Measurements from ENCODE around the gene ST14.
A peak's percentile ranks its signal among the peaks of the same experiment; 100 is the strongest.
"Not testable (repeated sequence)": the region's sequence is repeated elsewhere in the genome, so short reads cannot be mapped to it uniquely, and the experiment has no call there.

The ST14 gene

DNA sequence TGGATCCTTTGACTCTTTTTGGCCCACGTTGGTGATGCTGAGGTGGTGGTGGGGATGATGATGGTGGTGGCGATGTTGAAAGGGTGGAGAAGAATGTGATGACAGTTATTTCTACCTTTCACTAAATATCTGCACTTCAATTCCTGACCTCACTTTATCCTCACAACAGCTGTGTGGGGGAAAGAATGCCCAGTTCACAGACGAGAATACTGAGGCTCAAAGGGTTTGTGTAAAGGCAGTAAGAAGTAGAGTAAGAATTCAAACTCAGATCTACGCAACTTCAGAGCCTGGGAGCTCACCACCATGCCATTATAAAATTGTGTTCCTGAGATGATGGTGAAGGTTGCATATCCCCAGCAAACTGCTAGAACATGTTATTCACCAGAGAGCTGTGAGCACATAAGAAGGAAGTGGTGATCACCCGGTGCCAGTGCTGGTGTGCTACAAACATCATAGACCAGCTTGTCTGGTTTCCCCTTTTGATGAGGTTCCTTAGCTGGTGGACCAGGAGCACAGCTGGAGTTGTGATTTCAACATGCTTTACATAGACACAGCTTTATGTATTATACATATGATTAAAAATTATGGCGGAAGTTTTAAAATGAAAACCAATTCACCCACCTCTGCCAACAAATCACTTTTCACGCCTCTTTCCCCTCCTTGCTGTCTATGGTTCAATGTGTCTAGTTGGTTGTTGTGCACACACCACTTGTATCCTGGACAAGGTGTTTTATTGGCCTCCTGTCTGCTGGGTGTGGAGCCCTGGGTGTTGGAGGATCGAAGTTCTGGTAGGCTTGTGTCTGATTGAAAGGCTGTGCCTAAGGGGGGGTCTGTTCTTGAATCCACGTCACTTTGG lies 6.2 kb downstream of the ST14 start:
- no peak for DNase-seq

DNA sequence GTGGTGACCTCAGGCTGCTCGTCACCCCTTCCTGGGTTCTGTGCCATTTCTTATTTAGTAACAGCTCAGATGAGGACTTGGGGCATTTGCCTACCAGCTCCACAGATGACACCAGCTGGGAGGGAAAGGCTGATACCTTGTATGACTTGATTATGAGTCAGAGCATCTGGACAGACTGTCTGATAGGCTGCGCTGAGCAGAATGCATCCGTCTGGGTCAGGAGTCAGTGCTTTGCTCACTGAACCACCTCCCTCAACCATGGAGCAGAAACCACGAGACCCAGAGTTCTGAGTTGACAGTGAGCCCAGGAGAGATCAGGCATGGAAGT lies 6.8 kb downstream of the ST14 start:
- DNase-seq = peak; percentile 71

DNA sequence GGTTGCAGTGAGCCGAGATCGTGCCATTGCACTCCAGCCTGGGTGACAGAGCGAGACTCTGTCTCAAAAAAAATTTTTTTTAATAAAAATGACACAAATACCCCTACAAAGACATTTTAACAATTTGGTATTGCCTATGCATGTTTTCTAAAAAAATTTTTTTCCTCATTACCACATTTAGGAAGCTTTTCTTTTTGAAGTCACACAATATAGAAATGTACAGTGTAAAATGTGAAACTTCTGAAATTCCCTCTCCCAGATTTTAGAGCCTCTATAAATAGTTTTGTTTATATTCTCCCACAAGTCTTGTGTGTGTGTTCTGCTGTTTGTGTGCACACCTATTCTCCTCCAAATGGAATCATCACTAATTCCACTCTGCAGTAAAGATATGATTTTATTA lies 7.6 kb downstream of the ST14 start:
- no peak for DNase-seq

DNA sequence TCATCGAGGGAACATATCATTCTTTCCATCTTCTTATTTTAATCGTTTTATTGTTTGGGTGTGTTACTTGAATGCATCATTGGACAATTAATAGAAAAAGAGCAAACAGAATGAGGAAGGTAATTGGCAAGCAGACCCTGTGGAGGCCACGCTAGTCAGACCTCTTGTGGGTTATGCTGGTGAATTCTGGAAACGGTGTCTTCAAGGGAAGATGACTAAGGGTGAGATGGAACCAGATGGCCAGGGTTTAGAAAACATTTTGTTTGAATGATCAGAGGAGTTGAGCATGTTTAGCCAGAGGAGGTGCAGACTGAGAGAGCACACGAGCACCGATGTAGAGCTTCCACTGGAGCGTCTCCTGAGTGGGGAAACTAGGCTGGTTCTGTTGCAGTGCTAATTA lies 8.5 kb downstream of the ST14 start:
- no peak for DNase-seq

DNA sequence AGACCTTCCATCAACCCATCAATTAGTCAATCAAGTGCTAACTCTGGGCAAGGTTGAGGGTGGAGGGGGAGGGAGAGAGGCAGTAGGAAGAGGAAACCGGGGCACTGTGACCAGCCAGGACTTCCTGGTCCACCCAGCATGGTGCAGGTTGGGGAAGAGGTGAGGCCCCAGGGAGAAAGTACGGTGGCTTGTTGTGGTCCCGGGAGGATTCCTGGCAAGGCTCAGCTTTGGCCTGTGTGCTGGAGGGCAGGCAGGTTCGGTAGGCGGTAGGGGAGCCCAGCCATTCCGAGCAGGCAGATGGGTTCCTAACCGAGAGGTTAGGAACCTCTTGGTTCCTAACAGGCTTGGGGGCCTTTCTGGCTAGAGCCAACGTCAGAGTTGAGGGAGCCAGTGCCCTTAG lies 10.8 kb downstream of the ST14 start:
- no peak for DNase-seq

DNA sequence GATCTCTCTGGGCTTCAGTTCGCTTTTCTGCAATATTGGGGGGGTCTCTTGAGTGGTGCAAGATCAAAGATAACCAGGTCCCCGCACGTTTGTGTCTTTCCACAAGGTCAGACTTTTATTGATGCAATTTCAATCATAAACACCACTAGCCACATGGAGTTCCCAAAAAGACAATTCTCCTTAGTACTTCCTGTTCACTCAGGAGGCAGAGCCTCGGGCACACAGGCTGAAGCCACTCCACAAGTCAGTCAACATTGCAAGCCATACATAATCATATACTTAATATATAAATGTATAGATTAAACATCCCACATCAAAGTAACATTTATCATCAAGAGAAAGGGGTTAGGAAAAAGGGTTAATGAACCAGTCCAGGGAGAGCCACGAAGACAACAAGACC lies 12.0 kb downstream of the ST14 start:
- DNase-seq = no peak

DNA sequence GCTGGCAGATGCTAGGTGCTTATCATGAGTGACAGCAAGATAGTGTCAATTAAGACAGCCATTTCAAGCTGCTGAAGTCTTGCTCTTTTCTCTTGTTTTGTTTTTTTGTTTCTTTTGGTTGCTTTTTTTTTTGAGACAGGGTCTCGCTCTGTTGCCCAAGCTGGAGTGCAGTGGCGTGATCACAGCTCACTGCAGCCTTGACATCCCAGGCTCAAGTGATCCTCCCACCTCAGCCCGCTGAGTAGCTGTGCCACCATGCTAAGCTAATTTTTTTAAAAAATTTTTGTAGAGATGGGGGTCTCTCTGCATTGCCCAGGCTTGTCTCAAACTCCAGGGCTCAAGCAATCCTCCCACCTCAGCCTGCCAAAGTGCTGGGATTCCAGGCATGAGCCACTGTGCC lies 12.4 kb downstream of the ST14 start:
- not testable (repeated sequence) for DNase-seq

DNA sequence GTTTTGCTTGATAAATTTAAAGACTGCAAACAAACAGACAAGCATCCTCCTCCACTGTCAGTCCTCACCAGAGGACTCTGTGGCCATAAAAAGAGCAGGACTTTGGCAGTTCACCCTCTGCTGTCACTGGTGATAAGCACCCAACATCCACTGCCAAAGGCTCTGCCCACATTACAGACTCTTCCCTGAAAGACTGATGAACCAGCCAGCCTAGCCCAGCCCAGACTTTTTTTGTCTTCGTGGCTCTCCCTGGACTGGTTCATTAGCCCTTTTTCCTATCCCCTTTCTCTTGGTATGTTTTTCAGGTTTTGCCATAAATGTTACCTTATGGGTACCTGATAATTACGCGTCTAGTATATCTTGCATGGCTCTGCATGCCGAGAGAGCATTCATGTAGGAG lies 15.1 kb downstream of the ST14 start:
- no peak for DNase-seq

DNA sequence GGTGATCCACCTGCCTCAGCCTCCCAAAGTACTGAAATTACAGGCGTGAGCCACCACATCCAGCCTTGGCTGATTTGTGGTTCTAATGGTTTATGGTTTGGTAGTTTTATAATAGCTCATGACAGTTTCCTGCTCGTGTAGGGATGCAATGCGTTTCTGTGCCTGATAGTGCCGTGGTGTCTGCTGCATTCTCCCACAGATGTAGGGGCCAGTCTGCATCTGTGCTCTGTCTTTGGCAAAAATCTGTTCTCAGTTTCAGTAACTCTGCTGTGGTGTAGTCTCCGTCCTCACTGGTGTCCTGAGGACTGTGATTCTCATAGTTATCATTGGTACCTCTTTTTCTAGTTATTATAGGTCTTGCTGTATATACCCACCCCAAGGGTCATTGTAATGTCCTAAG lies 16.3 kb downstream of the ST14 start:
- no peak for DNase-seq

DNA sequence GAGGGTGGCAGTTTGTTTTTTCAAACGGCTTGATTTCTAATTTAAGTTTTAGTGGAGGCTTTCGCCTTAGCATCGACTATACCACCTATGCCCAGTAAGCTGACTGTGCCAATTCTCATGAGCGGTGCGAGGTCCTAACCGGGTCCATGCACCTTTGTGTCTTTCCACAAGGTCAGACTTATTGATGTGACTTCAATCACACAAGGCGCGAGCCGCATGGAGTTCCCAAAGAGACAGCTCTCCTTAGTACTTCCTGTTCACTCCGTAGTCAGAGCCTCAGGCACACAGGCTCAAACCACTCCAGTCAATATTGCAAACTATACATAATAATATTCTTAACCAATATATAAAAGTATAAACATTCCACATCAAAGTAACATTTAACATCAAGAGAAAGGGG lies 18.2 kb downstream of the ST14 start:
- DNase-seq = no peak

DNA sequence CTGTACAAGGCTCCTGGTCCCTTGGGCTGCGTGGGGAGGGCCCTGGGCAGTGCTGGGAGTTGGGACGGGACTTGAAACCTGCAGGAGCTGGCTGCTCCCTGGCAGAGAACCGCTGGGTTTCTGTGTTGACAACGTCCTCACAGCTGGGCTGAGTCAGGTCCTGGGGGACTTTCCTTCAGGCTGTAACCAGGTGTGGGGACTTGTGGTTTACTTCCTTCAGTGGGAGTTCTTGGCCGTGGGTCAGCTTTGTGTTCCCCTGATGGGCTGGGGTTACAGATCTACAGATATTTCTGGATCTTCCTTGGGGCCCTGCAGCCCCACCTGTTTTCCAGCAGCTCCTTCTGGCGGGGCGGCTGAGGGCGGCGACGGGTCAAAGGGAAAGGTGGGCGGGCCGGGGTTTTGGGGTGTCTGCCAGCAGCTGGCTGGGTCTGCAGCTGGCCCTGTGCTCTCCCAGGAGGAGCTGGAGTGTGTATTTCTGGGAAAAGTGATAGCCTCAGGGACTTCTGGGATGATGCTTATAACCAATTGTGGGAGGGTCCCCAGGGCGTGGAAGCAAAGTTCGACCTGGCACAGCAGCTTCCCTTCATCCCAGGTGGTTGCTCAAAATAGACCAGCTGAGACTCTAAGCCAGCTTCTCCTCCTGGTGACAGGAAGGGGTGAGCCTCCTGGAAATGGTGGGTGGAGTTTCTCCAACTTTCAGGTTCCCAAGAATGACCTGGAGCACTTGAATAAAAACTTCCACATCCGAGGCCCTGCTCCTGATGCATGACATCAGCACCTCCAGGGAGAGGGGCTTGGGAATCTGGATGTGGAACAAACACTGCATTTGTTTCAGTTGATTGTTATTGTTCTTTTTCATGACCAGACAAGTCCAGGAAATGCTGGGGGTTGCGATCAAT lies 19.1 kb downstream of the ST14 start:
- DNase-seq = peak; percentile 49

DNA sequence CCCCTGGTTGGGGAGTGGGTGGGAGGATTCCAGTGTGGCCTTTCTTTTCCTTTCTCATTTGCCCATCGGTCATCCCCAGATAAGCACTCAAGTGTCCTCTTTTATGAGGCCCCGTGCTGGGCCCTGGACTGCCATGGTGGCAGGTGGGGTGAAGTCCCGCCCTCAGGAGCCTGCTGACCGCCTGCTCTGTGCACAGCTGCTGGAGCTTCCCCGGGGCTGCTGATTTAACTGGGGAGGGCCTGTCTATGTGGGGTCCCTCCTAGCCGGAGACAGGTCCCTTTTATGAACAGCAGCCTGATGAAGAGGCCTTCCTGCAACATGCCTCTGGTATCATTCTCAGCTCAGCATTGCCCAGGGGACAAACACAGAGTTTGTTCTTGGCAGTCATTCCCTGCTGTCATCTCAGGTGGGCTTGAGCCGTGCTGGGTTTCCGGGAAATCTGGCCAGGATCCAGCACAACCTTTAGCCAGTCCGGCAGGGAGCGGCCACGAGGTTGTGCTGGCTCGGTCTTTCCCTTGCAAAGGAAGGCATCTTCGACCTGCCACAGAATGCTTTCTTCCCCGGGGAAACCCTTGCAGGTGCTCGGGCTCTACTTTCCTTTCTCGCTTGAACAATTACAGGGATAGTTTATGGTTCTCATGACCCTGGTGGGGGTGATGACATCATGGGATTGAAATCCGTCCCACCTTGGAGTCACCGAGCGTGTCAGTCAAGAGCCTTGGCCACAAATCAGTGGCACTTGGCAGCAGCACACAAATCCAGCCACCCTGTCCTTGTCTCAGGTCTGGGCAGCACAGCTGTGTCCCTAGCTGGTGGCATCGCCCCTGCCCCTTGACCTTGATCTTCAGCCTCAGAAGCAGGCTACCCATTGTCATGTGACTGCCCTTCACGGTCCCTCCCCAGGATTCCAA lies 20.1 kb downstream of the ST14 start:
- DNase-seq = no peak

DNA sequence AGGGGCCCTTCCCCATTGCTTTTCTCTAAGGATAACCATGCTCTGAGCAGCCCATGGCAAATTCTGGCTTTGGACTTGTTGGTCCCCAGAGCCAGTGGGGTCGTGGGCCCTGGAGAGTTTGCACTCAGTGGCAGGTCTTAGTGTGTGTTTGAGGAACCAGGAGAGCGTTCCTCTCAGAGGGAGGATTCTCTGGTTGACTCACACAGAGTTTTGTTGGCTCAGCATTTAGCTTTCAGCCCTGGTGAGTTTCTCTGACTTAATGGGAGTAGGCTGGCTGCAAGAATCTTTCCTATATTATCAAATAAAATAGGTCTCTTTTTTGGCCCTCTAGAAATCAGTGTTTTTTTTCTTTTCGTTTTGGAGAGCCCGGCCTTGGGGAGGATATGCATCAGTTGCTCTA lies 20.9 kb downstream of the ST14 start:
- DNase-seq = no peak

DNA sequence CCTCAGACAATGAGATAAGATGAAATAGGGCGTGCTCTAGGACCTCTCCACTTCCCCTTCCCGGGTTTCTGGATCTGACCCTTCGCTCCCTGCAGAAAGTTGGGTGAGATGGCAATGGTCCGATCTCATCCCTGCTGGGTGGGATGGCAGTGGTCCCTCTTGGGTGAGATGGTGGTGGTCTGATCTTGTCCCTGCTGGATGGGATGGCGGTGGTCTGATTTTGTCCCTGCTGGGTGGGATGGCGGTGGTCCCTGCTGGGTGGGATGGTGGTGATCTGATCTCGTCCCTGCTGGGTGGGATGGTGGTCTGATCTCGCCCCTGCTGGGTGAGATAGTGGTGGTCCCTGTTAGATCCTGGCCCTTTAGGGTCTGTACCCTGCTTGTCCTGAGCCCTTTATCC lies 21.3 kb downstream of the ST14 start:
- DNase-seq = no peak

DNA sequence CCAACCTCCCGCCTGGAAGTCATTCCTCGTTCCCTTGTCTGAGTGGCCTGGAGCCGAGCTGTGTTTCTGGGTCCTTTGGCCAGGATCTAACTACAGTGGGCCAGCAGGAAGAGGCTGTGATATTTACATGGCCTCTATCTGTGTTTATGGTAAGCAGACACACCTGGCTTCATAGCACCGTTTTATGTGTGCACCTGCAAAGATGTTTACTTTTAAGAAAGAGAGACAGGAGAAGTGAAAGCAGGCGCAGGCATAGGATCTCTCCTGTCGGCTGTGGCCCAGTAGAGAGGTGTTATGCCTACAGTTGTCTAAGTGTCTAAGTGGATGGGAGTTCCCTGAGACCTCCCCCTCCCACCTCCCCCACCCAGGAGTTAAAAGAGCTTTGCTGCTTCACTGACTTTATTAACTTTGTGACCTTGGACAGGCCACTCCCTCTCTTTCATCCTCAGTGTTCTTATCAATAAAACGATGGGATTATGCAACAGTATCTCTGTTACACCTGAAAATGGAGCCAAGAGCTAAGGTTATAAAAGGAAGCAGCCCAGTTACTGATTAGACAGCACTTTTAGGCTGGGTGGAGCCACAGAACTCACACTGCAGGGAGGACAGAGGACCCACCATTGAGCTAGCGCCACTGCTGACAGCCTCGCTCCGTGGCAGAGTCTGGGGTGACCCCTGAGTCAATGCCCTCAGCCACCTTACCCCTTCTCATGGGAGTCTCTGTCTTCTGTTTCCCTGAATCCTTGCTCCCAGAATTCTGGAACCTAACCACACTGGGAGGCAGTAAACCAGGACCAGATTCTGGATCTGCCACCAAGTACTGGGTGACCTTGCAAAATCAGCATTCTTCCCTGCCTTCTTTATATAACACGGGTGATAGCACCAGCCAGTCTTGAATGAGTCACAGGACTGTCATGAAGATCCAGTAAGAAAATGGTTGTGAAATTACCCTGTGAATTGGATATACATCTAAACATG lies 22.0 kb downstream of the ST14 start:
- DNase-seq = no peak

DNA sequence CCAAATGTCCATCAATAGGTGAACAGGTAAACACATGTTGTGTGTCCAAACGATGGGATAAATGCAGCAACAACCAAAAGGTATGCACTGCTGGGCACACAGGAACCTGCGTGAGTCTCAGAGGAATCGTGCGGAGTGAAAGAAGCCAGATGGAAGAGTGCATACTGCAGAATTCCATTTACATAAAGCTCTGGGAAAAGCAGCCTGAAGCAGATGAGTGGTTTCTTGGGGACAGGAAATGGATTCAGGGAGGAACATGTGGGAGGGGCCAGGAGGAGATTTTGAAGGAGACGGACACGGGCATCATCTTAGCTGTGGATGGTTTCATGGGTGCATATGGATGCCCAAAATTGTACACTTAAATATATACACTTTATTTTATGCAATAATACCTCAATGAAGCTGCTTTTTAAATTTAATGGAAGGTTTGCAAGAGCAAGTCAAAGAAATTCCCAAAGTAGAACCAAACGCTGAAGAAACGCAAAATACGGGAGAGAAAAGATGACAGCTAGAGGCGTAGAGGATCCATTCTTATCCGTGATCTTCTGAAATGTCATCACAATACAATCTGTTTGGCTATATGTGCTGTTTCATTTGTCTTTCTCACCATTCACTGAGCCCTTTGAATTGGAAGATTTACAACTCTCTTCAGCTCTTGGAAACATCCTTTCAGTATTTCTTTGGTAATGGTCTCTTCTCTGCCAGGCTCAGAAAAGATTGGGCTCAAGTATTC lies 24.5 kb downstream of the ST14 start:
- peak; percentile 27 for DNase-seq

DNA sequence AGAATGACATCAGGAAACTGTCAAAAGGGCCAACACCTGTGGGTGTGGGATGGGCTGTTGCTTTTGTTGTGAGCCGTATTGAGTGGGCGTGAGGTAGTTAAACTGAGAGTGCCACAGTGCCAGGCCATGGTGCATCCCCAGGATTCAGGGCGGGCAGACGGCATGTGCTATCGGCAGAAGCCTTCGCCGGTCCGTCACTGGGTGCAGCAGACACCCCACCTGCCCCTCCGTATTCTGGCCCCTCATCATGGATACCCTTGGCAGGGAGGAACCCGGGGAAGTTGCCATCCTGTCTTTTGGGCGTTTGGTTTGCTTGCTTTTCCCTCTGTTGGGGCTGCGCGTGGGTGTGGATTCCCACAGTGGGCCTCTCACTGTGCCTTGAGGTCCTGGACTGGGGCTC lies 27.5 kb downstream of the ST14 start:
- no peak for DNase-seq

DNA sequence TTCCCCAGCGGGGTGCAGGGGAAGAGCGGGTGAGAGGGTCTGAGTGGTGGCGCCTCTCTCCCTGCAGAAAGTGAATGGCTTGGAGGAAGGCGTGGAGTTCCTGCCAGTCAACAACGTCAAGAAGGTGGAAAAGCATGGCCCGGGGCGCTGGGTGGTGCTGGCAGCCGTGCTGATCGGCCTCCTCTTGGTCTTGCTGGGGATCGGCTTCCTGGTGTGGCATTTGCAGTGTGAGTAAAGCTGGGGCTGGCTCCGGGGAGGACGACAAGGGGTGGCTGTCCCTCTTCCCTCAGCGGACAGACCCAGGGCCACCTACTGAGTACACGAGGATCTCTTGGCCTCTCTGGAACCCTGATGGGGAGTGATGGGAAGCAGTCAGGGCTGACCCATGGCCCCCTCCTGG lies 28.5 kb downstream of the ST14 start:
- DNase-seq = no peak

DNA sequence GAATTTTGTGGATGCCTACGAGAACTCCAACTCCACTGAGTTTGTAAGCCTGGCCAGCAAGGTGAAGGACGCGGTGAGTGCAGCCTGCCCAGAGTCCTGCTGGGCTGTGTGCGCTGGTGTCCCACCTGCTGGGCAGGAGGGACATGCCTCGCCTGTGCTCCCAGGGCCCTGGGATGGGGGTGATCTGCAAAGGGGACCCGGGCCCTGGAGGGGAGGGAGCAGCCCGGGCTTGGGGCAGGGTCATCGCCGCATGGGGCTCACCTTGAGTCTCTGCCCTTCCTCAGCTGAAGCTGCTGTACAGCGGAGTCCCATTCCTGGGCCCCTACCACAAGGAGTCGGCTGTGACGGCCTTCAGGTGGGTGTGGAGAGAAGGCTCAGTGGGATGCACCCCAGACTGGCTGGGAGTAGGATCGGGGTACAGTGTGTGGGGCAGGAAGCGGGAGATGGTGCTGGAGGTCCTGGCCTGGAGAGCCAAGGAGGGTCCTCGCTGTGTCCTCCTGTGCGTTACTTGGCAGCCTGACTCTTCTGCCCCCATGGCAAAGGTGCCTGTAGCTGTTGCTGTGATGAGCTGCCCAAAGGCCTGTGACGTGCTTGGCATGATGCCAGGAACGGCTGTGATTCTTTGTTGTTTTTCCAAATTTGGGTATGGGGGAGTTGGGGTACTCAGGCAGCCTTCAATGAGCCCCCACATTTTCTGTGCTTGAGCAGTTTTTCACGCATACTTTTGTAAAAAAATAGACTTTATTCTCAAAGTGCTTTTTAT lies 29.2 kb downstream of the ST14 start:
- no peak for DNase-seq

DNA sequence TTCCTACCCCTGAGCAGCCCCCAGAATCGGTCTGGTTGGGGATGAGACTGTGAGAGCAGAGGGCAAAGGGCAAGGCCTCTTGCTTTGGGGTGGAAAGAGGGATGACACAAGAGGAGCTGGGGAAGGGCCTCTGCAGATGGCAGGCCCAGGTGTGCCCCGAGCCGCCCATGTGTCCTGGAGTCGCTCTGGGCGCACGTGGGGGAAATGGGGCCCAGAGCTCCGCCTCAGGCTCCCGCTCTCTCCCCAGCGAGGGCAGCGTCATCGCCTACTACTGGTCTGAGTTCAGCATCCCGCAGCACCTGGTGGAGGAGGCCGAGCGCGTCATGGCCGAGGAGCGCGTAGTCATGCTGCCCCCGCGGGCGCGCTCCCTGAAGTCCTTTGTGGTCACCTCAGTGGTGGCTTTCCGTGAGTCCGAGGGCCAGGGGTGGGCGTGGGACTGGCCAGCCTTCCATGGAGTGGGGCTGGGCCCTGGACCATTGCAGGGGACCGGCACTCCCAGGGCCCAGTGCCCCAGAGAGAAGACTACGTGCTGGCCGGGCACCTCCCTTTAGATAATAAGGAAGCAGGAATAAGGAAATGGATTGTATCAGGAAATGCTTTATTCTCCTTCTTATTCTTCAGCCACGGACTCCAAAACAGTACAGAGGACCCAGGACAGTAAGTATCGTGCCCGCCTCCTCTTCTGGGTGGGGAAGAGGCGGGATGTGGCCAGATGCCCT lies 30.1 kb downstream of the ST14 start:
- no peak for DNase-seq
